Measurements from ENCODE around the gene PXDN.

DNA sequence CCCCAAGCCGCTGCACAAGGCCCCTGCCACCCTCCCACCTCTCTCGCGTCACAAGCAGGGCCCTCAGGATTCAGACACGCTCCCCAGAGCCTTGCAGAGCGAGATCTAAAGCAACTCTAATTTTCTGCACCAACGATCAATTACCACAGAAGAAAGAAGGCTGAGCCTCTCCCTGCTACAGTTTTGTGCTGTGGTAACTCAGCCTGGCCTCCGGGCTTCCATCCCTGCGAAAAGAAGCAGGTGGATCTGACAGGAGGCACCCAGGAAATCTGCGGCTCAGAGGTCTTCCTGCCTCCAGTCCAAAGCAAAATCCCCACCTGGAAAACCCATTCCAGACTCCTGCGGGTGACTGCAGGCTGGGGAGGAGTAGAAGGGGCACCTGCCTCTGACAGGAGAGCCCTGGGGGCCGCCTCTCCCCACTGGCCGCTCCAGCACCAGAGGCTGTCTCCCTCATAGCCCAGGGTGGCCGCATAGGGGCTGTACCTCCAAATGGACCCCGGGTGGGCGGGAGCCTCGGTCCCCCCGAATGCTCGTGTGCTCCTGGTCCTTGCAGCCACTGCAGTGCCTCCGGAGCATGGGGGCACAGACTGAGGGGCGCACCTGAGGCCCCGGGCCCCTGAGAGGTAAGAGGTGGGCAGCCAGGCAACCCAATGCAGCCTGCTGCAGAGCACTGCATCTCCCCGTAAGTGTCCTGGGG is 31.0 kb downstream of the PXDN start:
- TF ChIP-seq, protein P1, sequence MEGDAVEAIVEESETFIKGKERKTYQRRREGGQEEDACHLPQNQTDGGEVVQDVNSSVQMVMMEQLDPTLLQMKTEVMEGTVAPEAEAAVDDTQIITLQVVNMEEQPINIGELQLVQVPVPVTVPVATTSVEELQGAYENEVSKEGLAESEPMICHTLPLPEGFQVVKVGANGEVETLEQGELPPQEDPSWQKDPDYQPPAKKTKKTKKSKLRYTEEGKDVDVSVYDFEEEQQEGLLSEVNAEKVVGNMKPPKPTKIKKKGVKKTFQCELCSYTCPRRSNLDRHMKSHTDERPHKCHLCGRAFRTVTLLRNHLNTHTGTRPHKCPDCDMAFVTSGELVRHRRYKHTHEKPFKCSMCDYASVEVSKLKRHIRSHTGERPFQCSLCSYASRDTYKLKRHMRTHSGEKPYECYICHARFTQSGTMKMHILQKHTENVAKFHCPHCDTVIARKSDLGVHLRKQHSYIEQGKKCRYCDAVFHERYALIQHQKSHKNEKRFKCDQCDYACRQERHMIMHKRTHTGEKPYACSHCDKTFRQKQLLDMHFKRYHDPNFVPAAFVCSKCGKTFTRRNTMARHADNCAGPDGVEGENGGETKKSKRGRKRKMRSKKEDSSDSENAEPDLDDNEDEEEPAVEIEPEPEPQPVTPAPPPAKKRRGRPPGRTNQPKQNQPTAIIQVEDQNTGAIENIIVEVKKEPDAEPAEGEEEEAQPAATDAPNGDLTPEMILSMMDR (conservative IDR thresholded peaks at IDR 0.05; ENCODE audit: low read depth, low read length): no peak
- TF ChIP-seq EZH2 (IDR thresholded peaks at IDR 0.05; ENCODE audit: low read length, unreplicated experiment) (no peak), EZH2phosphoT487 (IDR thresholded peaks at IDR 0.05; ENCODE audit: borderline replicate concordance, low read length) (no peak)

All from PC-3 (cell line).